ENCODE data around the gene NFIC.
"Not testable (repeated sequence)": the region's sequence is repeated elsewhere in the genome, so short reads cannot be mapped to it uniquely, and the experiment has no call there.

NFIC gene

GRCh38 chr19:3372413-3372812 is 6.0 kb downstream of the NFIC start:
- peaks cover 55% of the 10 kb centered on the region for H3K4me1 Mint-ChIP-seq
- H3K27me3 Mint-ChIP-seq, result peaks cover 10% of the 10 kb centered on the region
- no peak for ATAC-seq
- no peak overlapping the region for H3K4me3 Mint-ChIP-seq
- no peaks in the 10 kb centered on the region for H3K9me3 Mint-ChIP-seq
- H3K27ac Mint-ChIP-seq, result no peak overlapping the region
- H3K36me3 Mint-ChIP-seq, result peaks cover 7% of the 10 kb centered on the region

- Mint-ChIP-seq H3K27me3 (peaks cover 4% of the 10 kb centered on the region), H3K4me1 (peaks cover 40% of the 10 kb centered on the region), H3K9me3 (no peaks in the 10 kb centered on the region), H3K27ac (no peak overlapping the region), H3K4me3 (no peak overlapping the region), H3K36me3 (peaks cover 7% of the 10 kb centered on the region)
- ATAC-seq, result no peak
These were observed 7.6 kb downstream of the NFIC start for GRCh38 chr19:3373971-3374368.

- Mint-ChIP-seq H3K4me1 (peaks cover 34% of the 10 kb centered on the region), H3K36me3 (peaks cover 7% of the 10 kb centered on the region), H3K9me3 (no peaks in the 10 kb centered on the region), H3K27me3 (no peaks in the 10 kb centered on the region), H3K4me3 (no peak overlapping the region), H3K27ac (no peak overlapping the region)
- ATAC-seq, result no peak
These were observed 8.2 kb downstream of the NFIC start for GRCh38 chr19:3374369-3375112.

GRCh38 chr19:3375221-3376090 is 9.1 kb downstream of the NFIC start:
- no peaks in the 10 kb centered on the region for H3K9me3 Mint-ChIP-seq
- no peak overlapping the region for H3K4me3 Mint-ChIP-seq
- no peak overlapping the region for H3K27ac Mint-ChIP-seq
- peaks cover 25% of the 10 kb centered on the region for H3K4me1 Mint-ChIP-seq
- peaks cover 7% of the 10 kb centered on the region for H3K36me3 Mint-ChIP-seq
- H3K27me3 Mint-ChIP-seq, result no peaks in the 10 kb centered on the region
- ATAC-seq, result no peak

GRCh38 chr19:3376091-3376455 is 9.7 kb downstream of the NFIC start:
- not testable (repeated sequence) for H3K27ac Mint-ChIP-seq, H3K27me3 Mint-ChIP-seq, H3K36me3 Mint-ChIP-seq, H3K9me3 Mint-ChIP-seq, H3K4me3 Mint-ChIP-seq, ATAC-seq
- H3K4me1 Mint-ChIP-seq, result peaks cover 19% of the 10 kb centered on the region

- H3K36me3 Mint-ChIP-seq, result peaks cover 26% of the 10 kb centered on the region
- H3K9me3 Mint-ChIP-seq, result no peaks in the 10 kb centered on the region
- no peak for ATAC-seq
- peaks cover 21% of the 10 kb centered on the region for H3K4me1 Mint-ChIP-seq
- H3K27ac Mint-ChIP-seq, result no peak overlapping the region
- H3K4me3 Mint-ChIP-seq, result no peak overlapping the region
- no peaks in the 10 kb centered on the region for H3K27me3 Mint-ChIP-seq
These were observed 12.2 kb downstream of the NFIC start for GRCh38 chr19:3378352-3379150.

- Mint-ChIP-seq H3K4me1 (peaks cover 16% of the 10 kb centered on the region), H3K27ac (no peak overlapping the region), H3K4me3 (no peak overlapping the region), H3K36me3 (peaks cover 20% of the 10 kb centered on the region), H3K27me3 (no peaks in the 10 kb centered on the region), H3K9me3 (no peaks in the 10 kb centered on the region)
- ATAC-seq, result no peak
These were observed 14.4 kb downstream of the NFIC start for GRCh38 chr19:3380829-3381228.

GRCh38 chr19:3381701-3382372 is 15.5 kb downstream of the NFIC start:
- no peaks in the 10 kb centered on the region for H3K9me3 Mint-ChIP-seq
- no peak overlapping the region for H3K4me3 Mint-ChIP-seq
- H3K27me3 Mint-ChIP-seq, result no peaks in the 10 kb centered on the region
- peaks cover 20% of the 10 kb centered on the region for H3K36me3 Mint-ChIP-seq
- H3K27ac Mint-ChIP-seq, result no peak overlapping the region
- H3K4me1 Mint-ChIP-seq, result peaks cover 16% of the 10 kb centered on the region
- ATAC-seq, result no peak

- no peak overlapping the region for H3K27ac Mint-ChIP-seq
- ATAC-seq, result no peak
These were observed 16.2 kb downstream of the NFIC start for GRCh38 chr19:3382460-3383100.

GRCh38 chr19:3383121-3383722 is 16.8 kb downstream of the NFIC start:
- no peak for ATAC-seq

More at GRCh38 chr19:3382460-3383100, 16.2 kb downstream of the NFIC start:
- Mint-ChIP-seq H3K4me1 (peaks cover 16% of the 10 kb centered on the region), H3K9me3 (no peaks in the 10 kb centered on the region), H3K27me3 (no peaks in the 10 kb centered on the region), H3K4me3 (no peak overlapping the region), H3K36me3 (peaks cover 20% of the 10 kb centered on the region)

GRCh38 chr19:3386447-3387234 is 20.3 kb downstream of the NFIC start:
- Mint-ChIP-seq H3K27me3 (no peaks in the 10 kb centered on the region), H3K9me3 (no peaks in the 10 kb centered on the region), H3K4me3 (no peak overlapping the region), H3K36me3 (peaks cover 17% of the 10 kb centered on the region), H3K27ac (no peak overlapping the region), H3K4me1 (peaks cover 16% of the 10 kb centered on the region)
- no peak for ATAC-seq

More at GRCh38 chr19:3383121-3383722, 16.8 kb downstream of the NFIC start:
- H3K27ac Mint-ChIP-seq, result no peak overlapping the region
- H3K9me3 Mint-ChIP-seq, result no peaks in the 10 kb centered on the region
- H3K27me3 Mint-ChIP-seq, result no peaks in the 10 kb centered on the region
- peaks cover 16% of the 10 kb centered on the region for H3K4me1 Mint-ChIP-seq
- H3K4me3 Mint-ChIP-seq, result no peak overlapping the region
- H3K36me3 Mint-ChIP-seq, result peaks cover 20% of the 10 kb centered on the region

- Mint-ChIP-seq H3K9me3 (no peaks in the 10 kb centered on the region), H3K4me3 (no peak overlapping the region), H3K27me3 (no peaks in the 10 kb centered on the region), H3K36me3 (peaks cover 4% of the 10 kb centered on the region), H3K27ac (no peak overlapping the region), H3K4me1 (peaks cover 8% of the 10 kb centered on the region)
- ATAC-seq, result no peak
These were observed 21.5 kb downstream of the NFIC start for GRCh38 chr19:3387645-3388589.

GRCh38 chr19:3389446-3389778 is 23.0 kb downstream of the NFIC start:
- Mint-ChIP-seq H3K27ac (no peak overlapping the region), H3K9me3 (no peaks in the 10 kb centered on the region), H3K4me1 (peaks cover 3% of the 10 kb centered on the region), H3K4me3 (no peak overlapping the region), H3K27me3 (no peaks in the 10 kb centered on the region), H3K36me3 (no peaks in the 10 kb centered on the region)
- no peak for ATAC-seq

Measured in stimulated activated memory B cell treated with anti-CD40 and anti-IgM and Interleukin-4, amounts not matched to agents 10 μg/mL and 1 μg/mL and 100 μg/mL, for 72 hours (primary cell).